Upper lobe of left lung (tissue), 4 donors: ENCODE results near the gene GUK1.

Source experiments
- EP300 ChIP-seq, 4 donors: sonication (generic); formaldehyde crosslinking; IDR thresholded peaks; one replicate each; pipeline ENCODE4 v1.5.1; 2017; ENCODE audit warnings: antibody characterized with exemption in 4 of 4, control low read depth in 2 of 4
- POLR2A ChIP-seq, 4 donors: fragments of 450-650 bp; IDR thresholded peaks; one replicate each; pipeline ENCODE4 v1.5.1; 2016 to 2017; ENCODE audit warnings: antibody characterized with exemption in 4 of 4, mild to moderate bottlenecking in 2 of 4
- POLR2AphosphoS5 ChIP-seq, 2 donors: sonication (generic); formaldehyde crosslinking; IDR thresholded peaks; one replicate each; pipeline ENCODE4 v1.5.1; 2017; ENCODE audit warnings: antibody characterized with exemption in 2 of 2
- TF ChIP-seq, protein P1 (sequence below), 6 experiments: fragments of 450-650 bp in 4 of 6; fragments of 200-600 bp in 2 of 6; sonication (generic) in 2 of 6; IDR thresholded peaks; one replicate each; pipeline ENCODE4 v1.5.1; 2016 to 2019; ENCODE audit warnings: antibody characterized with exemption in 6 of 6

DNA sequence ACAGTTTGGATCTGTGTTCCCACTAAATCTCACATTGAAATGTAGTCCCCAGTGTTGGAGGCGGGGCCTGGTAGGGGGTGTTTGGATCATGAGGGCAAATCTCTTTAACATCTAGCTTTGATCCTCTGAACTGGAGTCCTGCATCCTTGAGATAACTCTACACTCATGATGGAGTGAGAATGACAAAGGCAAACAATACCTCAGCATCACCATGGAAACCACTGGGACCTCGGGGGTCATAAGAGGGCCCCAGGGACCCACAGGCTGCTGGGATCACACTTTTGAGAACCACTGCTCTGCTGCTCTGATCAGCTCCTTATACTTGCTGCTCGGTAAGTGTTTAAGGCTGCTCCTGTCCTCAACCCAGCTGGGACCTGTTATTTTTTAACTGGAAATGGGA lies 54.4 kb downstream of the GUK1 start:
- TF ChIP-seq, protein P1, sequence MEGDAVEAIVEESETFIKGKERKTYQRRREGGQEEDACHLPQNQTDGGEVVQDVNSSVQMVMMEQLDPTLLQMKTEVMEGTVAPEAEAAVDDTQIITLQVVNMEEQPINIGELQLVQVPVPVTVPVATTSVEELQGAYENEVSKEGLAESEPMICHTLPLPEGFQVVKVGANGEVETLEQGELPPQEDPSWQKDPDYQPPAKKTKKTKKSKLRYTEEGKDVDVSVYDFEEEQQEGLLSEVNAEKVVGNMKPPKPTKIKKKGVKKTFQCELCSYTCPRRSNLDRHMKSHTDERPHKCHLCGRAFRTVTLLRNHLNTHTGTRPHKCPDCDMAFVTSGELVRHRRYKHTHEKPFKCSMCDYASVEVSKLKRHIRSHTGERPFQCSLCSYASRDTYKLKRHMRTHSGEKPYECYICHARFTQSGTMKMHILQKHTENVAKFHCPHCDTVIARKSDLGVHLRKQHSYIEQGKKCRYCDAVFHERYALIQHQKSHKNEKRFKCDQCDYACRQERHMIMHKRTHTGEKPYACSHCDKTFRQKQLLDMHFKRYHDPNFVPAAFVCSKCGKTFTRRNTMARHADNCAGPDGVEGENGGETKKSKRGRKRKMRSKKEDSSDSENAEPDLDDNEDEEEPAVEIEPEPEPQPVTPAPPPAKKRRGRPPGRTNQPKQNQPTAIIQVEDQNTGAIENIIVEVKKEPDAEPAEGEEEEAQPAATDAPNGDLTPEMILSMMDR (IDR thresholded peaks at IDR 0.05) = no peak
- no peak for TF ChIP-seq POLR2AphosphoS5 (IDR thresholded peaks at IDR 0.05)
- TF ChIP-seq POLR2A (IDR thresholded peaks at IDR 0.05) = no peak
- TF ChIP-seq EP300 (IDR thresholded peaks at IDR 0.05) = no peak
